ENCODE measurements around the gene FRMPD1. TPM values are rescaled to one million over a fixed set of nuclear protein-coding genes. Genes with fewer than 3 reads are reported as not detected.

The FRMPD1 gene
- total RNA-seq, 3 donors from 2014 or later = 0.03 TPM; not detected in 2

- Mint-ChIP-seq H3K27me3 (ENCODE audit: low read depth) (no peaks in the 10 kb centered on the region), H3K36me3 (ENCODE audit: insufficient read depth) (peaks cover 41% of the 10 kb centered on the region), H3K4me3 (no peak overlapping the region), H3K4me1 (ENCODE audit: low read depth) (peaks cover 19% of the 10 kb centered on the region), H3K9me3 (no peaks in the 10 kb centered on the region)
- DNase-seq (no peak), ATAC-seq (no peak)
Observed at GRCh38 chr9:37778534-37778933, 127.8 kb downstream of the FRMPD1 start.

DNA sequence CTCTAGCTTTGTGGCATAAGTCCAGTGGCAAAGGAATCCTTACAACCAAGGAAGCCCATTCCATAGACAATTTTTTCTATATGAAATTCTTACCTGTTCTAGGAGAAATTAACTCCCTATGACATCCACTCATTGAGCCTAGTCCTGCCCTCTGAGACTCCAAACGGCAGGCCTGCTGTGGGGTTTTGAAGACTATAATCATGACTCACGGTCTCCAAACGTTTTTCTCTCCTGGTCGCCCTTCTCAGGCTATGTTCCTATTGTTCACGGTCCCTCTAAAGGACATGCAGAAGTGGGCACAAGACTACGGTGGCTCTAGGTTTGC is 133.5 kb downstream of the FRMPD1 start:
- peak overlapping the region; percentile 99 for H3K4me3 Mint-ChIP-seq
- DNase-seq = no peak
- ATAC-seq = peak; percentile 25 to 26
- H3K27me3 Mint-ChIP-seq (ENCODE audit: low read depth) = no peaks in the 10 kb centered on the region
- no peaks in the 10 kb centered on the region for H3K9me3 Mint-ChIP-seq
- peaks cover 33% of the 10 kb centered on the region for H3K4me1 Mint-ChIP-seq (ENCODE audit: low read depth)
- peaks cover 31% of the 10 kb centered on the region for H3K36me3 Mint-ChIP-seq (ENCODE audit: insufficient read depth)

DNA sequence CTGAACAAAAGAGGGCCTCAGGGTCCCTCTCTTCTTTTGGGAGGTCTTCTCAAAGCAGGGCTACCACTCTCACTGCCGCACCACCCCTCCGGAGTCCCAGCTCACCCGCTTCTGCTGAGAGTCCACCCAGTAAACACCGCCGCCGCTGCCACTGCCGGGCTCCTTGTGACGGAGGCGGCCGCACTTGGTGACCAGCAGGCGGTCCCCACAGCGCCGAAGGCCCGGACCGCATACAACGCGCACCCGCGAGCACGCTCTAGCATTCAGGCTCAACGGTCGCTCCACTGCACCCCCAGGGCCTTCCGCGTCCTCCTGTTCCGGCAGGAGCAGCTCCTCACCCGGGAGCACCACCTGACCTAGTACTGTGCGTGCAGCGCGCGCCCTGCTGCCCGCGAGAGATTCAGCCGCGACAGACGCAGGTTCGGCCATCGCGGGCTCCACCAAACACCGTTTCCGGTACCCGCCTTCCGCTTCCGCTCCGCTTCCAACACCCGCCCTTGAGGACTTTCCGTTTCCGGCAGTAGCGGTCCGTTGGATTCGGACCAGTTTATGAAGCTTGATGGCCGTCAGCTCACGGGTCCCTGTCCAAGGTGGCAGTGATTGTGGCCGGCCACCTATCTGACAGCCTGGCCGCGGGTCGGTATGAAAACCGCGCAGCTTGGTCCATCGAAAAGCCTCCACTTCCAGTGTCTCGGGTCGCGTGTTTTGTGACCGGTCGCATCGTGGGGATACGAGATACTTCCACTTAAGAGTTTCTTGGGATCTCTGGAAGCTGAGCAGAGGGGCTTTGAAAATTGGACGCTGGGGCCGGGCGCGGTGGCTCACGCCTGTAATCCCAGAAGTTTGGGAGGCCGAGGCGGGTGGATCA is 134.1 kb downstream of the FRMPD1 start, which contains the start of gene EXOSC3:
Gene EXOSC3, minus strand, starts transcription at position 449 of the 868 bp plus-strand sequence. Its CDS starts 20 bp downstream, at position 429.
- Mint-ChIP-seq H3K27me3 (ENCODE audit: low read depth) (no peaks in the 10 kb centered on the region), H3K36me3 (ENCODE audit: insufficient read depth) (peaks cover 31% of the 10 kb centered on the region), H3K9me3 (no peaks in the 10 kb centered on the region), H3K4me3 (peak within 1 kb of the TSS; percentile 99), H3K4me1 (ENCODE audit: low read depth) (peaks cover 33% of the 10 kb centered on the region)
- DNase-seq = peak; percentile 74
- ATAC-seq = peak; percentile 91 to 93

DNA sequence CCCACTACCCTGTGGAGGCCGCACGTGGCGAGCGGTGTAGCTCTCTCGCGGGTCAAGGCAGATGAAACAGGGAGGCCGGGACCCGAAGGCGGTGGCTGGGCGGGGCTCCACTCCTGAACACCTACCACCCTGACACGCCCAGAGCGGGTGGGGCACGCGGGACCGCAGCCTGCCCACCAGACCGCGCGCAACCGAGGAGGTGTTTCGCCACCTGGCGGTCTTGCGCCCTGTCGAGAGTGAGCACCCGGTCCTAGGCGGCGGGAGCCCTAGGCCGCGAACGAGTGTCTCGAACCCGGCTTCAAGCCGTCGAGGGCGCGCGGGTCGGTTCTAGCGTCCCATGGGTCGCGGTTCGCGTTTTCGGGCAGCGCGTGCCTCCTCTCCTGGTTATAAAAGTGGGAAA is 136.3 kb downstream of the FRMPD1 start:
- peaks cover 16% of the 10 kb centered on the region for H3K36me3 Mint-ChIP-seq (ENCODE audit: insufficient read depth)
- DNase-seq = no peak
- H3K9me3 Mint-ChIP-seq = no peaks in the 10 kb centered on the region
- no peak for ATAC-seq
- no peak overlapping the region for H3K4me3 Mint-ChIP-seq
- H3K27me3 Mint-ChIP-seq (ENCODE audit: low read depth) = no peaks in the 10 kb centered on the region
- peaks cover 26% of the 10 kb centered on the region for H3K4me1 Mint-ChIP-seq (ENCODE audit: low read depth)

GRCh38 chr9:37788332-37788731 is 137.6 kb downstream of the FRMPD1 start:
- Mint-ChIP-seq H3K36me3 (ENCODE audit: insufficient read depth) (peaks cover 6% of the 10 kb centered on the region), H3K4me1 (ENCODE audit: low read depth) (peaks cover 15% of the 10 kb centered on the region), H3K9me3 (no peaks in the 10 kb centered on the region), H3K27me3 (ENCODE audit: low read depth) (no peaks in the 10 kb centered on the region), H3K4me3 (no peak overlapping the region)
- no peak for ATAC-seq
- no peak for DNase-seq

- Mint-ChIP-seq H3K27me3 (ENCODE audit: low read depth) (no peaks in the 10 kb centered on the region), H3K9me3 (no peaks in the 10 kb centered on the region), H3K36me3 (ENCODE audit: insufficient read depth) (no peaks in the 10 kb centered on the region), H3K4me1 (ENCODE audit: low read depth) (peaks cover 6% of the 10 kb centered on the region), H3K4me3 (no peak overlapping the region)
- no peak for DNase-seq
- ATAC-seq = no peak
Observed at GRCh38 chr9:37790096-37790495, 139.3 kb downstream of the FRMPD1 start.

DNA sequence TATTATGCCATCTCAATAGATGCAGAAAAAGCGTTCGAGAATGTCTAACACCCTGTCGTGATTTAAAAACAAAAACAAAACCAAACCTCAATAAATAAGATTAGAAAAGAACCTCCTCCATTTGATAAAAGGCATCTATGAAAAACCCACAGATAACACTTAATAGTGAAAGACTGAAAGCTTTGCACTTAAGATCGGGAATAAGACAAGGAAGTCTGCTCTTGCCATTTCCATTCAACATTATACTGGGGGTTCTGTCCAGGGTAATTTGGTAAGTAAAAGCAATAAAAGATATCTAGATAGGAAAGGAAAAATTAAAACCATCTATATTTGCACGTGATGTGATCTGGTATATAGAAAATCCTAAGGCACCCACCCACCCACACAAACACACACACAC is 141.4 kb downstream of the FRMPD1 start:
- H3K4me1 Mint-ChIP-seq (ENCODE audit: low read depth) = no peaks in the 10 kb centered on the region
- DNase-seq (no peak), ATAC-seq (no peak)
- no peaks in the 10 kb centered on the region for H3K9me3 Mint-ChIP-seq
- H3K27me3 Mint-ChIP-seq (ENCODE audit: low read depth) = no peaks in the 10 kb centered on the region
- no peak overlapping the region for H3K4me3 Mint-ChIP-seq
- no peaks in the 10 kb centered on the region for H3K36me3 Mint-ChIP-seq (ENCODE audit: insufficient read depth)

- DNase-seq (no peak), ATAC-seq (no peak)
- H3K27me3 Mint-ChIP-seq (ENCODE audit: low read depth) = no peaks in the 10 kb centered on the region
Observed at GRCh38 chr9:37796232-37796631, 145.5 kb downstream of the FRMPD1 start.

More at GRCh38 chr9:37796232-37796631, 145.5 kb downstream of the FRMPD1 start:
- H3K9me3 Mint-ChIP-seq = no peaks in the 10 kb centered on the region
- H3K4me1 Mint-ChIP-seq (ENCODE audit: low read depth) = peaks cover 14% of the 10 kb centered on the region
- H3K36me3 Mint-ChIP-seq (ENCODE audit: insufficient read depth) = peaks cover 1% of the 10 kb centered on the region
- H3K4me3 Mint-ChIP-seq = no peak overlapping the region

Other genes starting within 250 kb of the FRMPD1 start
- gene GRHPR, start 228.3 kb upstream of the FRMPD1 start, total RNA-seq = 10 to 100 TPM; 52.8 to 79.1 (median 64.4) TPM
- 1 to 10 TPM; 3.9 to 5.2 (median 5.2) TPM for gene ZBTB5, start 185.5 kb upstream of the FRMPD1 start, total RNA-seq
- 10 to 100 TPM; 82.4 to 92.2 (median 85.2) TPM for gene POLR1E, start 165.0 kb upstream of the FRMPD1 start, total RNA-seq
- gene FBXO10, start 74.6 kb upstream of the FRMPD1 start, total RNA-seq = 1 to 10 TPM; 1.7 to 2.7 (median 2.5) TPM
- 100 to 1,000 TPM; 212 to 235 (median 212) TPM for gene TOMM5, start 58.4 kb upstream of the FRMPD1 start, total RNA-seq
- 1 to 10 TPM; 8.5 to 9.7 (median 8.7) TPM for gene TRMT10B, start 102.9 kb downstream of the FRMPD1 start, total RNA-seq
- 100 to 1,000 TPM; 120 to 123 (median 122) TPM for gene EXOSC3, start 134.1 kb downstream of the FRMPD1 start, total RNA-seq
- 10 to 100 TPM; 14.1 to 15.8 (median 14.5) TPM for gene DCAF10, start 149.8 kb downstream of the FRMPD1 start, total RNA-seq

Measured in activated T-cell treated with anti-CD3 and anti-CD28 coated beads, Interleukin-2, amount 50 U/mL, for 4 hours (primary cell).